ENCODE results near the gene FUT3.
"Not testable (repeated sequence)": the region's sequence is repeated elsewhere in the genome, so short reads cannot be mapped to it uniquely, and the experiment has no call there.

Gene FUT3

GRCh38 chr19:5891572-5891937 lies 40.3 kb upstream of the FUT3 start:
- DNase-seq (ENCODE audit: insufficient read length, low spot score) (no peak), FAIRE-seq (no peak)
- no peak for TF ChIP-seq CTCF (IDR thresholded peaks at IDR 0.05; ENCODE audit: insufficient read depth, missing control alignments)

- TF ChIP-seq CTCF (IDR thresholded peaks at IDR 0.05; ENCODE audit: insufficient read depth, missing control alignments), result no peak
- FAIRE-seq, result no peak
- no peak for DNase-seq (ENCODE audit: insufficient read length, low spot score)
Observed at GRCh38 chr19:5890099-5890498, 38.9 kb upstream of the FUT3 start.

- FAIRE-seq, result no peak
Observed at GRCh38 chr19:5889288-5889971, 38.2 kb upstream of the FUT3 start.

GRCh38 chr19:5884065-5884811 lies 33.0 kb upstream of the FUT3 start:
- FAIRE-seq; DNase-seq (ENCODE audit: insufficient read length, low spot score): not testable (repeated sequence)

More at GRCh38 chr19:5889288-5889971, 38.2 kb upstream of the FUT3 start:
- DNase-seq (ENCODE audit: insufficient read length, low spot score), result no peak
- TF ChIP-seq CTCF (IDR thresholded peaks at IDR 0.05; ENCODE audit: insufficient read depth, missing control alignments), result no peak

GRCh38 chr19:5883157-5883873 lies 32.1 kb upstream of the FUT3 start:
- not testable (repeated sequence) for DNase-seq (ENCODE audit: insufficient read length, low spot score); FAIRE-seq

- FAIRE-seq (no peak), DNase-seq (ENCODE audit: insufficient read length, low spot score) (no peak)
- TF ChIP-seq CTCF (IDR thresholded peaks at IDR 0.05; ENCODE audit: insufficient read depth, missing control alignments), result no peak
Observed at GRCh38 chr19:5882421-5882968, 31.2 kb upstream of the FUT3 start.

- no peak for DNase-seq (ENCODE audit: insufficient read length, low spot score)
Observed at GRCh38 chr19:5881543-5882299, 30.5 kb upstream of the FUT3 start.

More at GRCh38 chr19:5881543-5882299, 30.5 kb upstream of the FUT3 start:
- TF ChIP-seq CTCF (IDR thresholded peaks at IDR 0.05; ENCODE audit: insufficient read depth, missing control alignments), result no peak
- no peak for FAIRE-seq

All from D721Med (cell line).